ENCODE results near the gene TMPRSS9. TPM values are rescaled to one million over a fixed set of nuclear protein-coding genes. Genes with fewer than 3 reads are reported as not detected.

Gene TMPRSS9
- total RNA-seq, 1 experiment from 2014 or later, result not detected

DNA sequence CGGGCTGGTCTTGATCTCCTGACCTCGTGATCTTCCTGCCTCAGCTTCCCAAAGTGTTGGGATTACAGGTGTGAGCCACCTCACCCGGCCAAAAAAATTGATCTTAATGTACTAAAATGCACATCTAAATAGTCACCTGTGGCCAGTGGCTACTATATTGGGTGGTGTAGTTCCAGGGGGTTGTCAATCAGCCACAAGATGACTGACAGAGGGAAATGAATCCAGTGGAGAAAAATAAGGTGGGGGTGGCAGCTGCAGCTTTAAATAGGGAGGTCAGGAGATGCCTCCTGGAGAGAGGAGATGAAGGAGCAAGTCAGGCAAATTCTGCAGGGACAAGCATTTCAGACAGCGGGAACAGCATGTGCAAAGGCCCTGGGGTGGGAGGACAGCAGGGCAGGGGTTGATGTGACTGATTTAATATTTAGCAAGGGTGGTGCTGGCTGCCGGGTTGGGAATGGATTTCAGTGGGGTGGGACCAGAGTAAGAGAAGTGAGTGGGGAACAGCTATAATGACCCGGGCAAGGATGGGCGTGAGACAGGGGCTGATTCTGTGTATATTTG, 49.4 kb downstream of the TMPRSS9 start:
- H2AFZ ChIP-seq (ENCODE audit: low read length), result no peak overlapping the region
- no peaks in the 10 kb centered on the region for H3K36me3 ChIP-seq (ENCODE audit: low read depth, low read length)
- CTCF ChIA-PET, result no interaction called here
- no peaks in the 10 kb centered on the region for H4K20me1 ChIP-seq (ENCODE audit: low read length)
- TF ChIP-seq, protein P1, sequence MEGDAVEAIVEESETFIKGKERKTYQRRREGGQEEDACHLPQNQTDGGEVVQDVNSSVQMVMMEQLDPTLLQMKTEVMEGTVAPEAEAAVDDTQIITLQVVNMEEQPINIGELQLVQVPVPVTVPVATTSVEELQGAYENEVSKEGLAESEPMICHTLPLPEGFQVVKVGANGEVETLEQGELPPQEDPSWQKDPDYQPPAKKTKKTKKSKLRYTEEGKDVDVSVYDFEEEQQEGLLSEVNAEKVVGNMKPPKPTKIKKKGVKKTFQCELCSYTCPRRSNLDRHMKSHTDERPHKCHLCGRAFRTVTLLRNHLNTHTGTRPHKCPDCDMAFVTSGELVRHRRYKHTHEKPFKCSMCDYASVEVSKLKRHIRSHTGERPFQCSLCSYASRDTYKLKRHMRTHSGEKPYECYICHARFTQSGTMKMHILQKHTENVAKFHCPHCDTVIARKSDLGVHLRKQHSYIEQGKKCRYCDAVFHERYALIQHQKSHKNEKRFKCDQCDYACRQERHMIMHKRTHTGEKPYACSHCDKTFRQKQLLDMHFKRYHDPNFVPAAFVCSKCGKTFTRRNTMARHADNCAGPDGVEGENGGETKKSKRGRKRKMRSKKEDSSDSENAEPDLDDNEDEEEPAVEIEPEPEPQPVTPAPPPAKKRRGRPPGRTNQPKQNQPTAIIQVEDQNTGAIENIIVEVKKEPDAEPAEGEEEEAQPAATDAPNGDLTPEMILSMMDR (conservative IDR thresholded peaks at IDR 0.05; ENCODE audit: low read depth, low read length), result no peak
- TF ChIP-seq EZH2 (IDR thresholded peaks at IDR 0.05; ENCODE audit: low read length, unreplicated experiment), result no peak
- TF ChIP-seq EZH2phosphoT487 (IDR thresholded peaks at IDR 0.05; ENCODE audit: borderline replicate concordance, low read length), result no peak
- H3K4me3 ChIP-seq (ENCODE audit: low read length), result no peak overlapping the region
- H3K9me3 ChIP-seq (ENCODE audit: low read length), result no peaks in the 10 kb centered on the region
- no peak overlapping the region for H3K4me2 ChIP-seq (ENCODE audit: low read length)
- H3F3A ChIP-seq (ENCODE audit: low read length, unreplicated experiment), result no peaks in the 10 kb centered on the region
- H3K27me3 ChIP-seq (ENCODE audit: low read length), result no peaks in the 10 kb centered on the region
- no peaks in the 10 kb centered on the region for H3K4me1 ChIP-seq (ENCODE audit: insufficient read depth, low read length)
- H3K79me2 ChIP-seq (ENCODE audit: low read length), result no peaks in the 10 kb centered on the region
- H3K27ac ChIP-seq (ENCODE audit: low read length), result no peak overlapping the region
- no TSS peak for BruUV-seq (replicated peaks)
- no peaks in the 10 kb centered on the region for H3K9me2 ChIP-seq (replicated peaks; ENCODE audit: low read length)
- no peak for DNase-seq
- no peak for ATAC-seq
- intact Hi-C loops (cut with micrococcal nuclease), result no loop called here
- POLR2A ChIA-PET (ENCODE audit: unreplicated experiment), result no interaction called here
- H3K9ac ChIP-seq (ENCODE audit: low read length), result no peak overlapping the region

DNA sequence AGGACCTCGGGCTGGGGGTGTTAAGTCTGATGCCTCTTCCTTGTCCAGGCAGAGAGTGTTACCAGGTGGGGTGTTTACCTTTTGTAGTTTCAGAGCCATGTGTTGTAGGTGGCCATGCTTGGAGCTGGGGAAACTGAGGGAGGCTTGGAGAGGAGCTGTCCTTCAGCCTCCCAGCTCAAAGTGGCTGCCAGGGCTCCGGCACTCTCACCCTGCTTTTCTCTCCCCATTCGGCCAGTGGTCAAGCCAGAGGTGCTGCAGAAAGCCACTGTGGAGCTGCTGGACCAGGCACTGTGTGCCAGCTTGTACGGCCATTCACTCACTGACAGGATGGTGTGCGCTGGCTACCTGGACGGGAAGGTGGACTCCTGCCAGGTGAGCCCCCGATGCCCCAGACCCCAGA, 50.0 kb downstream of the TMPRSS9 start:
- intact Hi-C loops (cut with micrococcal nuclease), result no loop called here
- ChIA-PET CTCF (no interaction called here), POLR2A (ENCODE audit: unreplicated experiment) (no interaction called here)
- Histone ChIP-seq H3K4me3 (ENCODE audit: low read length) (no peak overlapping the region), H3K9me2 (replicated peaks; ENCODE audit: low read length) (no peaks in the 10 kb centered on the region), H2AFZ (ENCODE audit: low read length) (no peak overlapping the region), H3K27ac (ENCODE audit: low read length) (no peak overlapping the region), H3K4me1 (ENCODE audit: insufficient read depth, low read length) (no peaks in the 10 kb centered on the region), H4K20me1 (ENCODE audit: low read length) (no peaks in the 10 kb centered on the region), H3K79me2 (ENCODE audit: low read length) (no peaks in the 10 kb centered on the region), H3K27me3 (ENCODE audit: low read length) (no peaks in the 10 kb centered on the region), H3K9ac (ENCODE audit: low read length) (no peak overlapping the region), H3K9me3 (ENCODE audit: low read length) (no peaks in the 10 kb centered on the region), H3K4me2 (ENCODE audit: low read length) (no peak overlapping the region), H3F3A (ENCODE audit: low read length, unreplicated experiment) (no peaks in the 10 kb centered on the region), H3K36me3 (ENCODE audit: low read depth, low read length) (no peaks in the 10 kb centered on the region)
- DNase-seq (no peak), ATAC-seq (no peak)
- no TSS peak for BruUV-seq (replicated peaks)
- TF ChIP-seq EZH2 (IDR thresholded peaks at IDR 0.05; ENCODE audit: low read length, unreplicated experiment), result no peak
- TF ChIP-seq, protein P1 (conservative IDR thresholded peaks at IDR 0.05; ENCODE audit: low read depth, low read length), result no peak
- no peak for TF ChIP-seq EZH2phosphoT487 (IDR thresholded peaks at IDR 0.05; ENCODE audit: borderline replicate concordance, low read length)

DNA sequence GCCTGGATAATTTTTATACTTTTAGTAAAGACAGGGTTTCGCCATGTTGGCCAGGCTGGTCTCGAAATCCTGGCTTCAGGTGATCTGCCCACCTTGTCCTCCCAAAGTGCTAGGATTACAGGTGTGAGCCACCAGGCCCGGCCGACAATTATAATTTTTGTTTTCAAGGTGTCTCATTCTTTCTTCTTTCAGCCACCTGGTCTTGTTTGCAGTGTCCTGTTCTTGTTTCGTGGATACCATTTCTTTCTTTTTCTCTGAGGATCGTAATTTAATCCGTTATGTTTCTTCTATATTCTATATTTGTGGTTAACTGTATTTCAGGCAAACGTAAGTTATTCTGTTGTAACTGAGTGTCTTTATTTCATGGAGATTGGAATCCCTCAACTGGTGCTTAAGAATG, 51.6 kb downstream of the TMPRSS9 start:
- BruUV-seq (replicated peaks), result no TSS peak
- Histone ChIP-seq H3K27me3 (ENCODE audit: low read length) (no peaks in the 10 kb centered on the region), H3K4me2 (ENCODE audit: low read length) (no peak overlapping the region), H2AFZ (ENCODE audit: low read length) (no peak overlapping the region), H3K4me1 (ENCODE audit: insufficient read depth, low read length) (no peaks in the 10 kb centered on the region), H3K4me3 (ENCODE audit: low read length) (no peak overlapping the region), H3K9me2 (replicated peaks; ENCODE audit: low read length) (no peaks in the 10 kb centered on the region), H3K27ac (ENCODE audit: low read length) (no peak overlapping the region), H3K9me3 (ENCODE audit: low read length) (no peaks in the 10 kb centered on the region), H3K79me2 (ENCODE audit: low read length) (no peaks in the 10 kb centered on the region), H3F3A (ENCODE audit: low read length, unreplicated experiment) (no peaks in the 10 kb centered on the region), H3K36me3 (ENCODE audit: low read depth, low read length) (no peaks in the 10 kb centered on the region), H3K9ac (ENCODE audit: low read length) (no peak overlapping the region), H4K20me1 (ENCODE audit: low read length) (no peaks in the 10 kb centered on the region)
- ChIA-PET CTCF (no interaction called here), POLR2A (ENCODE audit: unreplicated experiment) (no interaction called here)
- intact Hi-C loops (cut with micrococcal nuclease), result no loop called here
- ATAC-seq, result no peak
- DNase-seq, result no peak
- TF ChIP-seq, protein P1 (conservative IDR thresholded peaks at IDR 0.05; ENCODE audit: low read depth, low read length), result no peak
- no peak for TF ChIP-seq EZH2 (IDR thresholded peaks at IDR 0.05; ENCODE audit: low read length, unreplicated experiment)
- no peak for TF ChIP-seq EZH2phosphoT487 (IDR thresholded peaks at IDR 0.05; ENCODE audit: borderline replicate concordance, low read length)

Data from PC-3 (cell line).